Mammary epithelial cell (primary cell): ENCODE results near the gene MMP8.

ENCODE experiments used
- CTCF ChIP-seq, 2 donors: IDR thresholded peaks in 1 of 2; conservative IDR thresholded peaks in 1 of 2; 2 replicates each; pipeline ENCODE4 v1.5.1; 2011 to 2012; ENCODE audit warnings: inconsistent platforms in 2 of 2, low read length in 2 of 2, mild to moderate bottlenecking in 2 of 2, control low read depth in 1 of 2, low read depth in 1 of 2; ENCODE audit not compliant: insufficient read depth in 1 of 2; ENCODE audit errors: extremely low read depth in 1 of 2
- EZH2 ChIP-seq: IDR thresholded peaks from 2 replicates; pipeline ENCODE4 v1.6.1; 2012; ENCODE audit warnings: low read length, inconsistent platforms, borderline replicate concordance

- TF ChIP-seq CTCF (conservative IDR thresholded peaks at IDR 0.05 in 1 of 2, IDR thresholded peaks at IDR 0.05 in 1 of 2; ENCODE audit: extremely low read depth in 1 of 2, insufficient read depth in 1 of 2, low read depth in 1 of 2, low read length in 2 of 2) (no peak), EZH2 (no peak)
Measured at GRCh38 chr11:102771351-102771750, 46.6 kb upstream of the MMP8 start.
